ENCODE results near the gene NLN. TPM values are rescaled to one million over a fixed set of nuclear protein-coding genes. Genes with fewer than 3 reads are reported as not detected.

NLN gene
- total and polyA plus RNA-seq, 2 of the 4 experiments (the other 2 are of a cell fraction): 19.1 to 37.1 TPM

DNA sequence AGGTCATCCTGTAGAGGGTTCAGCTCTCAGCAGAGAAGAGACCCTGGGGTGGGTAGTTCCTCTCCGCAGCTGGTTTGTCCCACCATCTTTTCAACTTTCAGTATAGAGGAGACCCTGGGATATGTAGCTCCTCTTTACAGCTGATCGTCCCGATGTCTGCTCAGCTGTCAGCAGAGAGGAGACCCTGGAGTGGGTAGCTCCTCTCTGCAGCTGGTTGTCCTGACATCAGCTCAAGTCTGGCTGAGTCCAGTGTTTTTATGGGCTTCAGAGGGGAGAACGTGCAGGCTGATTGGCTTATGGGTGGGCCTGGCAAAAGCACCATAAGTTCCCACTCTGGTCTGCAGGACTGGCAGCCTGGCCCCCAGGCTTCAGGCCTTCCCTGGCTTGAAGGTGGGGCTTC lies 80.8 kb downstream of the NLN start:
- peak overlapping the region in 1 of 2 experiments; percentile 28; a peak in 1 of 4 replicates for H4K8ac ChIP-seq (ENCODE audit: low read depth in 2 of 2, low read length in 2 of 2)
- H3K18ac ChIP-seq (ENCODE audit: low read depth, low read length): no peak overlapping the region
- no peak overlapping the region for H3K56ac ChIP-seq (ENCODE audit: extremely low read depth, insufficient read depth, low read length)
- H4K5ac ChIP-seq (ENCODE audit: low read depth, low read length): no peak overlapping the region
- H3K9me1 ChIP-seq (ENCODE audit: insufficient read depth, low read length): peaks cover 7% of the 10 kb centered on the region
- intact Hi-C loops (cut with micrococcal nuclease): loop anchor here (5.0 kb wide), 2 partner anchors 41 to 124 kb away; partner anchors contain the start of gene ERBIN
- H3K9me3 ChIP-seq (ENCODE audit: control insufficient read depth, insufficient read depth, low read length): peaks cover 2% of the 10 kb centered on the region; the same call in 1 of the 2 replicates
- H3K79me1 ChIP-seq (ENCODE audit: low read depth in 1 of 2, low read length in 2 of 2): peaks cover 2 to 21% of the 10 kb centered on the region in 2 experiments; a peak in 3 of 4 replicates
- H2AK9ac ChIP-seq (replicated peaks; ENCODE audit: low read depth, low read length, poor library complexity): no peak overlapping the region
- H2BK5ac ChIP-seq (ENCODE audit: low read depth, low read length, poor library complexity, severe bottlenecking): no peak overlapping the region
- H2BK20ac ChIP-seq (ENCODE audit: low read depth, low read length): 0 out of 2 replicates have a peak overlapping the region, but pooled peaks have one; percentile 40
- 0 out of 2 replicates have a peak overlapping the region, but pooled peaks have one; percentile 45 for H3K14ac ChIP-seq (replicated peaks; ENCODE audit: low read depth, low read length)
- no peak overlapping the region for H3K4me2 ChIP-seq (ENCODE audit: low read depth, low read length)
- ChIA-PET CTCF (no interaction called here), POLR2A (ENCODE audit: unreplicated experiment) (no interaction called here)
- H4K91ac ChIP-seq (ENCODE audit: insufficient read depth, low read depth, low read length): peak overlapping the region; percentile 70
- no TSS peak for BruUV-seq (replicated peaks)
- peaks cover 11% of the 10 kb centered on the region for H3K4me1 ChIP-seq (ENCODE audit: control insufficient read depth, insufficient read depth, low read length)
- H3K4me3 ChIP-seq (ENCODE audit: insufficient read depth, low read depth, low read length): no peak overlapping the region
- H3K27ac ChIP-seq (ENCODE audit: insufficient read depth, low read length): no peak overlapping the region
- peak overlapping the region; percentile 67 for H3K4ac ChIP-seq (ENCODE audit: low read depth, low read length)
- ATAC-seq (ENCODE audit: low read depth) (no peak), DNase-seq (no peak)
- in situ Hi-C loops (cut with MboI; ENCODE audit: low sequenced_read_pairs): no loop called here
- H4K20me1 ChIP-seq (ENCODE audit: insufficient read depth, low read length): no peaks in the 10 kb centered on the region
- TF ChIP-seq SMC3 (IDR thresholded peaks at IDR 0.05; ENCODE audit: low read depth, low read length): no peak
- no peak for TF ChIP-seq BHLHE40 (IDR thresholded peaks at IDR 0.05; ENCODE audit: low read depth, low read length)
- TF ChIP-seq, protein P1, sequence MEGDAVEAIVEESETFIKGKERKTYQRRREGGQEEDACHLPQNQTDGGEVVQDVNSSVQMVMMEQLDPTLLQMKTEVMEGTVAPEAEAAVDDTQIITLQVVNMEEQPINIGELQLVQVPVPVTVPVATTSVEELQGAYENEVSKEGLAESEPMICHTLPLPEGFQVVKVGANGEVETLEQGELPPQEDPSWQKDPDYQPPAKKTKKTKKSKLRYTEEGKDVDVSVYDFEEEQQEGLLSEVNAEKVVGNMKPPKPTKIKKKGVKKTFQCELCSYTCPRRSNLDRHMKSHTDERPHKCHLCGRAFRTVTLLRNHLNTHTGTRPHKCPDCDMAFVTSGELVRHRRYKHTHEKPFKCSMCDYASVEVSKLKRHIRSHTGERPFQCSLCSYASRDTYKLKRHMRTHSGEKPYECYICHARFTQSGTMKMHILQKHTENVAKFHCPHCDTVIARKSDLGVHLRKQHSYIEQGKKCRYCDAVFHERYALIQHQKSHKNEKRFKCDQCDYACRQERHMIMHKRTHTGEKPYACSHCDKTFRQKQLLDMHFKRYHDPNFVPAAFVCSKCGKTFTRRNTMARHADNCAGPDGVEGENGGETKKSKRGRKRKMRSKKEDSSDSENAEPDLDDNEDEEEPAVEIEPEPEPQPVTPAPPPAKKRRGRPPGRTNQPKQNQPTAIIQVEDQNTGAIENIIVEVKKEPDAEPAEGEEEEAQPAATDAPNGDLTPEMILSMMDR (conservative IDR thresholded peaks at IDR 0.05; ENCODE audit: low read depth, low read length): no peak
- TF ChIP-seq, protein P2, sequence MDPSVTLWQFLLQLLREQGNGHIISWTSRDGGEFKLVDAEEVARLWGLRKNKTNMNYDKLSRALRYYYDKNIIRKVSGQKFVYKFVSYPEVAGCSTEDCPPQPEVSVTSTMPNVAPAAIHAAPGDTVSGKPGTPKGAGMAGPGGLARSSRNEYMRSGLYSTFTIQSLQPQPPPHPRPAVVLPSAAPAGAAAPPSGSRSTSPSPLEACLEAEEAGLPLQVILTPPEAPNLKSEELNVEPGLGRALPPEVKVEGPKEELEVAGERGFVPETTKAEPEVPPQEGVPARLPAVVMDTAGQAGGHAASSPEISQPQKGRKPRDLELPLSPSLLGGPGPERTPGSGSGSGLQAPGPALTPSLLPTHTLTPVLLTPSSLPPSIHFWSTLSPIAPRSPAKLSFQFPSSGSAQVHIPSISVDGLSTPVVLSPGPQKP (IDR thresholded peaks at IDR 0.05; ENCODE audit: borderline replicate concordance, low read depth, low read length): no peak
- no peak for TF ChIP-seq RAD21 (IDR thresholded peaks at IDR 0.05; ENCODE audit: low read length)
- no peak for TF ChIP-seq MAZ (IDR thresholded peaks at IDR 0.05; ENCODE audit: borderline replicate concordance, low read depth, low read length)
- no peak for TF ChIP-seq NFE2L2 (IDR thresholded peaks at IDR 0.05; ENCODE audit: low read depth, low read length)
- no peak overlapping the region for H2AFZ ChIP-seq (replicated peaks; ENCODE audit: low read length, poor library complexity)
- WGBS, 2 experiments (ENCODE audit: extremely low coverage in 2 of 2, insufficient read length in 1 of 2): 100% methylated on average over 2 of the region's 4 CpGs; no CpG with 5 or more reads in 1 of the 2 experiments
- H2AK5ac ChIP-seq (ENCODE audit: low read depth, low read length): peak overlapping the region; percentile 6
- dilution Hi-C loops (cut with HindIII; ENCODE audit: low sequenced_read_pairs, unreplicated experiment): no loop called here
- H2BK15ac ChIP-seq (ENCODE audit: low read depth, low read length): no peak overlapping the region
- H3K9ac ChIP-seq (ENCODE audit: low read depth, low read length): no peak overlapping the region
- no peak overlapping the region for H3K23ac ChIP-seq (ENCODE audit: low read depth, low read length)
- H3K27me3 ChIP-seq (ENCODE audit: control insufficient read depth, insufficient read depth, low read length): no peaks in the 10 kb centered on the region
- no peak overlapping the region for H2BK120ac ChIP-seq (ENCODE audit: low read depth, low read length)
- H3K36me3 ChIP-seq (ENCODE audit: control insufficient read depth, insufficient read depth, low read length): peaks cover 1% of the 10 kb centered on the region
